ENCODE measurements around the gene PCSK6.

Gene PCSK6

GRCh38 chr15:101506491-101506890 is 17.0 kb upstream of the PCSK6 start:
- Histone ChIP-seq H3K36me3 (replicated peaks; ENCODE audit: insufficient read depth, low read length) (no peaks in the 10 kb centered on the region), H3K27me3 (replicated peaks; ENCODE audit: insufficient read depth, low read length) (no peaks in the 10 kb centered on the region), H3K9ac (ENCODE audit: low read length) (no peak overlapping the region), H3K4me2 (ENCODE audit: low read depth, low read length) (no peak overlapping the region), H3K4me3 (ENCODE audit: low read length) (no peak overlapping the region), H3K79me2 (ENCODE audit: low read length) (no peaks in the 10 kb centered on the region), H4K20me1 (ENCODE audit: insufficient read depth, low read length) (no peaks in the 10 kb centered on the region), H3K9me3 (replicated peaks; ENCODE audit: insufficient read depth, low read length) (no peaks in the 10 kb centered on the region), H2AFZ (ENCODE audit: low read length) (no peak overlapping the region), H3K9me2 (replicated peaks; ENCODE audit: insufficient read depth, low read length) (no peaks in the 10 kb centered on the region), H3K4me1 (ENCODE audit: low read length) (no peaks in the 10 kb centered on the region), H3K27ac (ENCODE audit: low read length) (no peak overlapping the region), H3F3A (ENCODE audit: insufficient read depth, low read length) (no peaks in the 10 kb centered on the region)
- no peak for DNase-seq
- TF ChIP-seq EZH2phosphoT487 (IDR thresholded peaks at IDR 0.05; ENCODE audit: low read length) (no peak), EZH2 (optimal IDR thresholded peaks at IDR 0.05; ENCODE audit: low read depth, low read length) (no peak), CTCF (IDR thresholded peaks at IDR 0.05; ENCODE audit: low read length) (no peak)

GRCh38 chr15:101505610-101506337 is 16.3 kb upstream of the PCSK6 start:
- H3K4me2 ChIP-seq (ENCODE audit: low read depth, low read length): no peak overlapping the region
- TF ChIP-seq EZH2phosphoT487 (IDR thresholded peaks at IDR 0.05; ENCODE audit: low read length): no peak
- TF ChIP-seq EZH2 (optimal IDR thresholded peaks at IDR 0.05; ENCODE audit: low read depth, low read length): no peak
- no peak for TF ChIP-seq CTCF (IDR thresholded peaks at IDR 0.05; ENCODE audit: low read length)
- no peaks in the 10 kb centered on the region for H3F3A ChIP-seq (ENCODE audit: insufficient read depth, low read length)
- no peak overlapping the region for H3K4me3 ChIP-seq (ENCODE audit: low read length)
- DNase-seq: no peak
- H3K9me2 ChIP-seq (replicated peaks; ENCODE audit: insufficient read depth, low read length): no peaks in the 10 kb centered on the region
- peaks cover 5% of the 10 kb centered on the region for H3K4me1 ChIP-seq (ENCODE audit: low read length)
- no peaks in the 10 kb centered on the region for H3K27me3 ChIP-seq (replicated peaks; ENCODE audit: insufficient read depth, low read length)
- no peak overlapping the region for H2AFZ ChIP-seq (ENCODE audit: low read length)
- H3K27ac ChIP-seq (ENCODE audit: low read length): no peak overlapping the region
- H4K20me1 ChIP-seq (ENCODE audit: insufficient read depth, low read length): no peaks in the 10 kb centered on the region
- H3K9me3 ChIP-seq (replicated peaks; ENCODE audit: insufficient read depth, low read length): no peaks in the 10 kb centered on the region
- H3K79me2 ChIP-seq (ENCODE audit: low read length): no peaks in the 10 kb centered on the region
- H3K9ac ChIP-seq (ENCODE audit: low read length): no peak overlapping the region
- no peaks in the 10 kb centered on the region for H3K36me3 ChIP-seq (replicated peaks; ENCODE audit: insufficient read depth, low read length)

- Histone ChIP-seq H3F3A (ENCODE audit: insufficient read depth, low read length) (no peaks in the 10 kb centered on the region), H3K9me2 (replicated peaks; ENCODE audit: insufficient read depth, low read length) (no peaks in the 10 kb centered on the region), H3K4me1 (ENCODE audit: low read length) (peaks cover 12% of the 10 kb centered on the region), H3K27me3 (replicated peaks; ENCODE audit: insufficient read depth, low read length) (no peaks in the 10 kb centered on the region), H3K9ac (ENCODE audit: low read length) (no peak overlapping the region), H3K4me2 (ENCODE audit: low read depth, low read length) (no peak overlapping the region), H3K36me3 (replicated peaks; ENCODE audit: insufficient read depth, low read length) (no peaks in the 10 kb centered on the region), H3K4me3 (ENCODE audit: low read length) (no peak overlapping the region), H3K79me2 (ENCODE audit: low read length) (no peaks in the 10 kb centered on the region), H3K27ac (ENCODE audit: low read length) (no peak overlapping the region), H4K20me1 (ENCODE audit: insufficient read depth, low read length) (no peaks in the 10 kb centered on the region), H3K9me3 (replicated peaks; ENCODE audit: insufficient read depth, low read length) (no peaks in the 10 kb centered on the region), H2AFZ (ENCODE audit: low read length) (no peak overlapping the region)
- DNase-seq: no peak
- no peak for TF ChIP-seq EZH2 (optimal IDR thresholded peaks at IDR 0.05; ENCODE audit: low read depth, low read length)
- TF ChIP-seq CTCF (IDR thresholded peaks at IDR 0.05; ENCODE audit: low read length): no peak
- no peak for TF ChIP-seq EZH2phosphoT487 (IDR thresholded peaks at IDR 0.05; ENCODE audit: low read length)
These were observed 15.5 kb upstream of the PCSK6 start for GRCh38 chr15:101504866-101505609.

Measured in MM.1S (cell line).